Measurements from ENCODE around the gene CYP2R1.

- TF ChIP-seq CTCF (IDR thresholded peaks at IDR 0.05) (peak; percentile 64 to 71 (median 67)), POLR2A (IDR thresholded peaks at IDR 0.05) (no peak)
These were observed 15.6 kb upstream of the CYP2R1 start for GRCh38 chr11:14907411-14908213.

Measured in testis (tissue), 2 donors.